PC-9 (cell line): ENCODE results near the gene AGAP1. TPM values are rescaled to one million over a fixed set of nuclear protein-coding genes. Genes with fewer than 3 reads are reported as not detected.

Experiments
- BruUV-seq: library from RNA; stranded (reverse); fragments of 400-500 nt; replicated peaks from 2 replicates; lab custom pipeline; 2021; lab: Mats Ljungman, UMichigan
- CTCF ChIA-PET: fragments of 300-600 bp; sonication (Branson Sonifier 250); formaldehyde crosslinking; loops from one replicate; lab custom pipeline; 2022; ENCODE audit warnings: antibody characterized with exemption; lab: Charles Lee
- POLR2A ChIA-PET: fragments of 300-600 bp; sonication (Branson Sonifier 250); formaldehyde crosslinking; loops from one replicate; lab custom pipeline; 2022; ENCODE audit warnings: antibody characterized with exemption; ENCODE audit not compliant: unreplicated experiment; lab: Charles Lee
- DNase-seq, 2 experiments: peaks; one replicate each; pipeline versions ENCODE4 v3.0.0 to v3.0.0-alpha.2; 2015 to 2022; ENCODE audit warnings: mixed read lengths in 1 of 2
- H2AFZ ChIP-seq: fragments of 200-600 bp; sonication (generic); 2 replicates; pipeline ENCODE4 v1.8.1; 2017; ENCODE audit warnings: antibody characterized with exemption
- H3F3A ChIP-seq: fragments of 200-600 bp; sonication (generic); 2 replicates; pipeline ENCODE4 v1.8.1; 2017; ENCODE audit warnings: antibody characterized with exemption, mild to moderate bottlenecking, low read depth; ENCODE audit not compliant: insufficient read depth
- H3K27ac ChIP-seq: fragments of 200-600 bp; sonication (generic); 2 replicates; pipeline ENCODE4 v1.6.1; 2016; ENCODE audit warnings: mixed run types
- H3K27me3 ChIP-seq: fragments of 200-600 bp; sonication (generic); 2 replicates; pipeline ENCODE4 v1.6.1; 2016; ENCODE audit warnings: low read depth, mixed run types; ENCODE audit not compliant: insufficient read depth
- H3K36me3 ChIP-seq: fragments of 200-600 bp; sonication (generic); 2 replicates; pipeline ENCODE4 v1.6.1; 2016; ENCODE audit warnings: low read depth, mixed run types
- H3K4me1 ChIP-seq: fragments of 200-600 bp; sonication (generic); replicated peaks from 2 replicates; pipeline ENCODE4 v1.6.1; 2016; ENCODE audit warnings: mixed run types; ENCODE audit not compliant: insufficient read depth
- H3K4me2 ChIP-seq: fragments of 200-600 bp; sonication (generic); 2 replicates; pipeline ENCODE4 v1.6.1; 2017; ENCODE audit warnings: mixed run types
- H3K4me3 ChIP-seq: fragments of 200-600 bp; sonication (generic); 2 replicates; pipeline ENCODE4 v1.6.1; 2016; ENCODE audit warnings: mixed run types
- H3K79me2 ChIP-seq: fragments of 200-600 bp; sonication (generic); 2 replicates; pipeline ENCODE4 v1.6.1; 2017; ENCODE audit warnings: low read depth, mixed run types
- H3K9me2 ChIP-seq: fragments of 200-600 bp; sonication (generic); 2 replicates; pipeline ENCODE4 v1.8.1; 2017; ENCODE audit warnings: mild to moderate bottlenecking; ENCODE audit not compliant: insufficient read depth
- H3K9me3 ChIP-seq: fragments of 200-600 bp; sonication (generic); 2 replicates; pipeline ENCODE4 v1.8.1; 2016; ENCODE audit warnings: low read depth; ENCODE audit not compliant: insufficient read depth
- H4K20me1 ChIP-seq: fragments of 200-600 bp; sonication (generic); 2 replicates; pipeline ENCODE4 v1.8.1; 2017; ENCODE audit not compliant: insufficient read depth
- CTCF ChIP-seq: fragments of 200-600 bp; sonication (generic); conservative IDR thresholded peaks from 2 replicates; pipeline ENCODE4 v1.6.1; 2017; ENCODE audit warnings: mixed run types, antibody characterized with exemption, mild to moderate bottlenecking, moderate library complexity
- EZH2 ChIP-seq: fragments of 200-600 bp; sonication (generic); IDR thresholded peaks from 2 replicates; pipeline ENCODE4 v1.8.0; 2017; ENCODE audit warnings: antibody characterized with exemption, low read depth
- intact Hi-C: fragments of 100-400 bp; cut with micrococcal nuclease; formaldehyde crosslinking; loops from one replicate; pipeline ENCODE4 v1.10.0; 2022; ENCODE audit not compliant: unreplicated experiment
- total RNA-seq: library from RNA; stranded (reverse); gene quantifications from 2 replicates; pipeline ENCODE4 v1.2.3, GENCODE V29; 2021

Gene AGAP1
- total RNA-seq, 1 experiment from 2014 or later = 91.4 TPM

GRCh38 chr2:236054125-236054524 lies 560.3 kb downstream of the AGAP1 start:
- ChIA-PET CTCF (no interaction called here), POLR2A (interaction anchor here (0.6 kb wide), 1 partner anchor 294 kb away, joined by 3 read pairs; no protein-coding TSS in a partner anchor)

DNA sequence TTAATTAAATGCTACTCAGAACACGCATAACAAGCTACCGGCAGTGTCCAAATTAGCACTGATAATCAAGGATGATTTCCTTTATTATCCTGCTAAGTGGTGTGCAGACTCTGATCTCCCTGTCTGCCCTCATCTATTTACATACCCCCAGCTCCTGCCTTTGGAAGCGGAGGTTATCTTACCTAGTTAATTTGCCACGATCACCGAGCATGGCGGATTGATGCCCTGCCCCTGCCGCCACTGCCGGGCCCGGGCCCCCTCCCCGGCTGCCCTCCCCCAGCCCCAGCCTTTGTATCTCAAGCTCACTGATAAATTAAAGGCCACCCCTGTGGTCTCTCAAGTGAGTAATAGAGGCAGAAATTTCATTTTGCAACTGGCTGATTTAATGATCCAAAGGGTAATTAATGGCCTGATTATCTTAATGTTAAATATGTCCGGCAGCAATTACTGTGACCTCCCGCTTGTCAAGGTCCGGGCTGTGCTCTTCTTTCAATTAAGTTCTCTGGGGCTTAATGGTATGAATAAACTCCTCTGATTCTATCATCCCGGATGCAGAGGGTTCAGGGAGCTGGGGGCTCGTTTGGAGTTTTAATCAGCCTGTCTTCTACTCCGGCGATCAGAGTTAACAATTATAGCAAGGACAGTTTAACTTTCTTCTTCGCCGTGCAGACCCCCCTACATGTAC lies 560.9 kb downstream of the AGAP1 start:
- no peak overlapping the region for H3K27ac ChIP-seq
- no peaks in the 10 kb centered on the region for H3K4me1 ChIP-seq
- no peaks in the 10 kb centered on the region for H3K9me3 ChIP-seq
- no peak overlapping the region for H3K4me3 ChIP-seq
- intact Hi-C loops = no loop called here
- POLR2A ChIA-PET = interaction anchor here (0.6 kb wide), 1 partner anchor 293 kb away, joined by 3 read pairs; no protein-coding TSS in a partner anchor
- no TSS peak for BruUV-seq
- peaks cover 5% of the 10 kb centered on the region; the same call in 1 of the 2 replicates for H3F3A ChIP-seq
- H3K27me3 ChIP-seq = no peaks in the 10 kb centered on the region
- peaks cover 5% of the 10 kb centered on the region; the same call in 1 of the 2 replicates for H4K20me1 ChIP-seq
- CTCF ChIA-PET = no interaction called here
- no peaks in the 10 kb centered on the region for H3K9me2 ChIP-seq
- H3K36me3 ChIP-seq = peaks cover 10% of the 10 kb centered on the region
- no peaks in the 10 kb centered on the region for H3K79me2 ChIP-seq
- DNase-seq = peak in 1 of 2 experiments; percentile 29
- no peak overlapping the region for H3K4me2 ChIP-seq
- no peak overlapping the region for H2AFZ ChIP-seq
- TF ChIP-seq CTCF = no peak
- TF ChIP-seq EZH2 = no peak

More at GRCh38 chr2:236054125-236054524, 560.3 kb downstream of the AGAP1 start:
- Histone ChIP-seq H3K27me3 (no peaks in the 10 kb centered on the region), H3K4me1 (no peaks in the 10 kb centered on the region), H3K4me2 (no peak overlapping the region), H3F3A (peaks cover 5% of the 10 kb centered on the region; the same call in 1 of the 2 replicates), H3K9me2 (no peaks in the 10 kb centered on the region), H3K9me3 (no peaks in the 10 kb centered on the region), H3K4me3 (no peak overlapping the region), H3K27ac (no peak overlapping the region), H4K20me1 (peaks cover 5% of the 10 kb centered on the region; the same call in 1 of the 2 replicates), H3K79me2 (no peaks in the 10 kb centered on the region; the same call in 1 of the 2 replicates), H3K36me3 (peaks cover 10% of the 10 kb centered on the region), H2AFZ (no peak overlapping the region)
- no peak for TF ChIP-seq EZH2
- no peak for TF ChIP-seq CTCF
- BruUV-seq = no TSS peak
- peak in 1 of 2 experiments; percentile 1 for DNase-seq
- intact Hi-C loops = no loop called here

- no peaks in the 10 kb centered on the region for H3F3A ChIP-seq
- H3K79me2 ChIP-seq = no peaks in the 10 kb centered on the region
- H3K4me1 ChIP-seq = no peaks in the 10 kb centered on the region
- no peaks in the 10 kb centered on the region for H3K9me3 ChIP-seq
- H4K20me1 ChIP-seq = 0 out of 2 replicates have a peak, but pooled peaks cover 5% of the 10 kb centered on the region
- no peak for DNase-seq
- H3K27me3 ChIP-seq = no peaks in the 10 kb centered on the region
- no TSS peak for BruUV-seq
- POLR2A ChIA-PET = no interaction called here
- H3K27ac ChIP-seq = no peak overlapping the region
- H2AFZ ChIP-seq = no peak overlapping the region
- H3K4me3 ChIP-seq = no peak overlapping the region
- no peak overlapping the region for H3K4me2 ChIP-seq
- TF ChIP-seq EZH2 (no peak), CTCF (no peak)
- H3K9me2 ChIP-seq = no peaks in the 10 kb centered on the region
- intact Hi-C loops = no loop called here
- peaks cover 10% of the 10 kb centered on the region for H3K36me3 ChIP-seq
- CTCF ChIA-PET = no interaction called here
Observed at GRCh38 chr2:236055471-236055870, 561.6 kb downstream of the AGAP1 start.
